Umbilical cord (tissue), 2 donors: ENCODE results near the gene CBFA2T2. TPM values are rescaled to one million over a fixed set of nuclear protein-coding genes. Genes with fewer than 3 reads are reported as not detected.
A peak's percentile ranks its signal among the peaks of the same experiment; 100 is the strongest.
"Not testable (repeated sequence)": the region's sequence is repeated elsewhere in the genome, so short reads cannot be mapped to it uniquely, and the experiment has no call there.

Experiments
- DNase-seq: peaks from one replicate; pipeline ENCODE4 v3.0.0-alpha.2; 2015; ENCODE audit warnings: low spot score
- total RNA-seq: library from RNA; depleted of rRNA; stranded (reverse); fragments of >200 nt; gene quantifications from one replicate; pipeline ENCODE4 v1.2.3, GENCODE V29; 2014; ENCODE audit warnings: low replicate concordance; ENCODE audit not compliant: insufficient read depth

CBFA2T2 gene
- total RNA-seq, 1 donor from 2014 or later: 8.2 TPM

- peak; percentile 79 for DNase-seq
Measured at GRCh38 chr20:33693741-33694638, 204.1 kb downstream of the CBFA2T2 start.

GRCh38 chr20:33694639-33695012 is 204.7 kb downstream of the CBFA2T2 start:
- DNase-seq: no peak

GRCh38 chr20:33696448-33696847 is 206.6 kb downstream of the CBFA2T2 start:
- DNase-seq: no peak

GRCh38 chr20:33697129-33697528 is 207.2 kb downstream of the CBFA2T2 start:
- DNase-seq: no peak

GRCh38 chr20:33698966-33699365 is 209.1 kb downstream of the CBFA2T2 start:
- DNase-seq: not testable (repeated sequence)

Other genes starting within 250 kb of the CBFA2T2 start
- 1.4 TPM for gene BPIFB1, start 206.9 kb upstream of the CBFA2T2 start, total RNA-seq
- 14.4 TPM for gene CDK5RAP1, start 88.6 kb upstream of the CBFA2T2 start, total RNA-seq
- gene SNTA1, start 46.3 kb upstream of the CBFA2T2 start, total RNA-seq: 28.2 TPM
- not detected for gene C20orf144, start 172.2 kb downstream of the CBFA2T2 start, total RNA-seq
- not detected for gene ACTL10, start 176.8 kb downstream of the CBFA2T2 start, total RNA-seq
- 15.6 TPM for gene NECAB3, start 184.3 kb downstream of the CBFA2T2 start, total RNA-seq
- 8.7 TPM for gene E2F1, start 196.3 kb downstream of the CBFA2T2 start, total RNA-seq
- 11.3 TPM for gene PXMP4, start 230.2 kb downstream of the CBFA2T2 start, total RNA-seq
- gene ZNF341, start 241.9 kb downstream of the CBFA2T2 start, total RNA-seq: 0.72 TPM